ENCODE data around the gene IL17B.

Gene IL17B

GRCh38 chr5:149414405-149415065, 35.4 kb upstream of the IL17B start:
- no peak for DNase-seq

DNA sequence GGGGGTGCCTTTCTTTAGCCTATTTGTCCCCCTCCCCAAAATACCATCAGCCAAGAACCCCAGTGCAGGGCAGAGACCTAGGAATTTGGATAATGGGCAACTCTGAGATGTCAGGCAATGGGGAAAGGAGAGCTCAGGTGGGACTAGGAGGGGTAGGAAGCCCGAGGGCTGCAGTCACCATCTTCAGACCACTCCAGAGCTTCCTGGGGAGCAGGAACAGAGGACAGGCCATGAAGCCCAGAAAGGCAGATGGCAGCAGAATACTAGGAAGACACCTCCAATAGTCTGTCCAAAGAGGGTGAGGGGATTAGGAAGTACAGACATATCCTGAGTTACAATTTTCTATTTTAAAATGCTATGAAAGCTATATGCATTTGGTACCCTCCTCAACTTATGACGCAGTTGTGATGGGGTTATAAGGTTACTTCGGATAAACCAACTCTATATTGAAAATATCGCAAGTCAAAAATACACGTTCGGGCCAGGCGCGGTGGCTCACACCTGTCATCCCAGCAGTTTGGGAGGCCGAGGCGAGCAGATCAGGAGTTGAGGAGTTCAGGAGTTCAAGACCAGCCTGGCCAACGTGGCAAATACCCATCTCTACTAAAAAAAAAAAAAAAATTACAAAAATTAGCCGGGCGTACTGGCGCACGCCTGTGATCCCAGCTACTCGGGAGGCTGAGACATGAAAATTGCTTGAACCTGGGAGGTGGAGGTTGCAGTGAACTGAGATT, 34.6 kb upstream of the IL17B start:
- DNase-seq = no peak

GRCh38 chr5:149412783-149413476, 33.8 kb upstream of the IL17B start:
- no peak for DNase-seq

- DNase-seq = no peak
Observed at GRCh38 chr5:149411738-149412519, 32.8 kb upstream of the IL17B start.

DNA sequence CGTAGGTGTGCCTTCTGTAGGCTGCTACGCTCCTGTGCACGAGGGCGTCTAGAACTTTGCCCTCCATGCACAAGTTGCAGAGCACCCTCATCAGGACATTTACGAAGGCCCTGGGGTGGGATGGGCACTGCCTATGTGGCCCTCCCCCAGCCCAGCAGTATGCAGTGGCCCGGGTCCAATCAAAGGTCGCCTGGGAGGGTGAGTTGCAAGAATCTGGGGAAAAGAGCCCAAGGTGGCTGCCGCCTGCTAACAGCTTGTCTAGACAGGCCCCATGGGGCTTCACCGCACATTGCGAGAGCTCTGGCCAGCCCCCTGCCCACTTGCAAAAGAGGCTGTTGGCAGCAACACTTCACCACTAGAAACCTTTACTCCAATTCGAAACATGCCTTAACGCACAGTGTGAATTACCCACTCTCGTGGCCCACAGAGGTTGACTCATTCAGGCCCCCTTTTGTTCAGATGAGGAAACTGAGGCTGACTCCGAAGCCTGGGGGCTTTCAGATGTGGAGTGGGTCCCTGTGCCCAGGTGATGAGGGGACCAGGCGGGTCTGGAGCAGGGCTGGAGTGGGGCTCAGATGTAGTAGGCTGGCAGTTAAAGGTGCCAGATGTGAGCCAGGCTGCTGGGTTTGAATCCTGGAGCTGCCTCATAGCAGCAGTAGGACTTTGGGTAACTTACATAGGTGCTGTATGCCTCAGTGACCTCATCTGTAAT, 31.8 kb upstream of the IL17B start:
- DNase-seq = no peak

DNA sequence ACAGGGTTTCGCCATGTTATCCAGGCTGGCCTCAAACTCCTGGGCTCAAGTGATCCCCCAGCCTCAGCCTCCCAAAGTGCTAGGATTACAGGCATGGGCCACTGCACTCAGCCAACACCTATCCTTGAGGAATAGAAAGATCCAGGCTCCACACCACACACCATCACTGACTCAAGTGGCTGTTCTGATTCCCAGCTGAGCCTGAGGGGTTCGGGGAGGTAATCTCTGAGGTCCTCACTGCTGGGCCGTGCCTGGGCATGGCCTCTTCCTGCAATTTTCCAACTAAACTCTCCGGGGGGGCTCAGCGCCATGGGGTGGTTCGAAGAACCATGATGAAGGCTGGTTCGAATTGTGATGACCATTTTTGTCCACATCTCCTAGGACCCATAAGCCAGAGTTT, 31.0 kb upstream of the IL17B start:
- no peak for DNase-seq

DNA sequence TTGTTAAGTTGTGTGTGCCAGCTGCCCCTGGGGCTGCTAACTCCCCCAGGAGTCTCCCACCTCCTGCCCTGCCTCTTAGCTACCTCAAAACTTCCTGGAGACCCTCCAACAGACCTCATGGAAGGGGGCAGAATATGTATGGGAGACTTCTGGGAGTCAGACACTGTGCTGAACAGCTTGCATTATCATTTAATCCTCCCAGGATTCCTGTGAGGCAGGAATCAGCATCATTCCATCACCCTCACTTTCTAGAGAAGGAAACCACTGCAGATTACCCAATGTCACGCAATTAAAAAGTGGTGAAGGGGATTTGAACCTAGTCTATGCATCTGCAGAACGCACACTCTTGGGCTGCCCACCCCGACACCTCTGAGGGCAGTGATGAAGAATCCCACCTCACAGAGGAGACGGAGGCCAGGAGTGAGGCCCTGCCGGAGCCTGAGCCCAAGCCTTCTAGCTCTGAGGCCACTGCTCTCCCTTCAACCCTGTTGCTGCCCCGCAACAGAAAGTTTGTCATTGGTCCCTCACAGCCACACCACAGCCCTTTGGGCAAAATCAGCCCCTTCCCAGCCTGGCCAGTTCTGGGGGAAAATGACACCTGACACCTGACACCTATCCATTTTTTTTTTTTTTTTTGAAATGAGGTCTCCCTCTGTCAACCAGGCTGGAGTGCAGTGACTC, 30.3 kb upstream of the IL17B start:
- DNase-seq = no peak

DNA sequence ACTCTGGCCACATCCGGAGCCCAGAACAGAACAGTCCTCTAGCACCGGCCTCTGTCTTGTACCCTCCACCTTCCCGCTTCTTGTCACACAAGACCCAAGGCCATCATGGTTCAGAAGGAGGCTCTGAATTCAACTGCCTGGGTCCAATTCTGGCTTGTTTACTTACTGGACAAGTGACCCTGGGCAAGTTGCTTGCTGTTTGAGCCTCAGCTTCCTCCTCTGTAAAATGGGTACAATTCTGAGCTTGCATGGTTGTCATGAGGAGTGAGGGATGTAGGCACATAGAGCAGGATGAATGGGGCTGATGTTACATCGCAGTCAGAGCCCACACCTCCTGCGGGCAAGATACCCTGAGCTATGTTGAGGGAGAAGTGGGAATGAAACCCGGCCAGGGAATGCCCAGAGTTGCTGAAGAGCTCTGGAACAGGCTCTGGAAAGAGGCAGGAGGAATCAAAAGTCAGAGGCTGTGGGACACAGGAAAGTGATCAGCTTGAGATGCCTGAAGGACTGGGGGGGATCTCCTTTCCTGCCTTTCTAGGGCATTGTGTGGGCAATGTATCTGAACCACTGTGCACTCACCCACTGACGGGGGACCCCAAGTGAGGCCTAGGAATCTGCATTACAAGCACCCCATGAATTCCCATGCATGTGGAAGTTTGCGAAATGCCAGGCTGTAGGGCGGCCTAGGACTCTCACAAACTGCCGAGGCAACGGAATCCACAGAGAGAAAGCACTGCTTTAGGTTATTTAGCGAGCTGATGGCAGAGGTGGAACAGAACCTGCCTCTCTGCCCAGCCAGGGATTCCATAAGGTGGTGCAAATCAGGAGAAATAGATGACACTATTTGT, 29.4 kb upstream of the IL17B start:
- no peak for DNase-seq

DNA sequence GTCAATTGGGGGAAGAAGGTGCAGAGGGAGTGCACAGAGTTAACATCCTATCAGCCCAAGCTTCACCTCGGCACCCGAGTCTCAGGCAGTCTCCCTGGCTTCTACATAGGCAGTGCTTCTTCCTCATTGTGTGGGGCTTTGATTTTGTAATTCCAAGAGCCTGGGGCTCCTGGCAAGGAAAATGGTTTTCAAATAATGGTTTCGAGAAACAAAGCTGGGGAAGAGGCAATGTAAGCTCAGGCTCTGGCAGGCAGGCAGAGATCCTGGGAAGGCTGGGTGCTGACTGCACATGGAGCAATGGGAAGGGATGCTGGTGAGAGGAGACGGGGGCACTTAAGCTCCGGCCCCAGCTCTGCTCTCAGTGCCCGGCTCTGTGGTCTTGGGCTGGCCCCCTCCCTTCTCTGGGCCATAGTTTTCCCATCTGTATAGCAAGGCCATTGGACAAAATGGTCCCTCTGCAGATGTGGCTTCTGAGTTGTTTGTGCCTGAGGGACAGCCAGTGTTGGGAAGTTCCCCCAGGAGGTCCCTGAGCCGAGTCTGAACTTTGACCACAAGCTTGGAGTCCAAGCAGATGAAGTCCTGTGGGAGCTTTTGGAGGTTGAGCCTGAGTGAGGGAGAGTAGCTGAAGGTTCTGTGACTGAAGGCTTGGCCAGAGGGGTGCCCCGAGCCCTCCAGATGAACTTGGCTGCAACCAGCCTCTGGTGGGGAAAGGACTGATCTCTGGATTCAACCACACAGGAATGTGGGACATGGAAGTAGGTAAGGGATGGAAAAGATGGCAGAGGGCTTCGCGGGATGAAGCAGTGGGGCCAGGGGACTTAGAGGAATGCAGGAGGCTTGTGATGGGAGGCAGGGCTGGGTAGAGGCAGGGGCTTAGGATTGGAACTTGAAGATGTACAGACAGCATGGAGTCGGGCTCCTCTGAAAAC, 28.5 kb upstream of the IL17B start:
- DNase-seq = no peak

DNA sequence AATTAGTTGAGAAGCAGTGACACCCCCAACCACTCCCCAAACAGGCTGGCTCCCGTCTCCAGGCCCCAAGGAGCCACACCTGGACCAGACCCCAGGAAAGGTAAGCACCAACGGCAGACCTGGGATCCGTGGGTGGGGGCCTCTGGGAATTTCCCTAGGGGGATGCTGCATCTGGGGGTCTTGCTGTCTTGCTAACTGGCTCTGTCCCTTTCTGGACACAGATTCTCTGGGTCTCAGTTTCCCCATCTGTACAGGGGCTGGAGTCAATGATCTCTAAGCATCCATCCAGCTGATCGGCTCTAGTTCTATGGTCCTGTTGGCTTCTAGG, 27.9 kb upstream of the IL17B start:
- DNase-seq = no peak

GRCh38 chr5:149406203-149406978, 27.3 kb upstream of the IL17B start:
- no peak for DNase-seq

GRCh38 chr5:149405550-149406202, 26.6 kb upstream of the IL17B start:
- DNase-seq = no peak

DNA sequence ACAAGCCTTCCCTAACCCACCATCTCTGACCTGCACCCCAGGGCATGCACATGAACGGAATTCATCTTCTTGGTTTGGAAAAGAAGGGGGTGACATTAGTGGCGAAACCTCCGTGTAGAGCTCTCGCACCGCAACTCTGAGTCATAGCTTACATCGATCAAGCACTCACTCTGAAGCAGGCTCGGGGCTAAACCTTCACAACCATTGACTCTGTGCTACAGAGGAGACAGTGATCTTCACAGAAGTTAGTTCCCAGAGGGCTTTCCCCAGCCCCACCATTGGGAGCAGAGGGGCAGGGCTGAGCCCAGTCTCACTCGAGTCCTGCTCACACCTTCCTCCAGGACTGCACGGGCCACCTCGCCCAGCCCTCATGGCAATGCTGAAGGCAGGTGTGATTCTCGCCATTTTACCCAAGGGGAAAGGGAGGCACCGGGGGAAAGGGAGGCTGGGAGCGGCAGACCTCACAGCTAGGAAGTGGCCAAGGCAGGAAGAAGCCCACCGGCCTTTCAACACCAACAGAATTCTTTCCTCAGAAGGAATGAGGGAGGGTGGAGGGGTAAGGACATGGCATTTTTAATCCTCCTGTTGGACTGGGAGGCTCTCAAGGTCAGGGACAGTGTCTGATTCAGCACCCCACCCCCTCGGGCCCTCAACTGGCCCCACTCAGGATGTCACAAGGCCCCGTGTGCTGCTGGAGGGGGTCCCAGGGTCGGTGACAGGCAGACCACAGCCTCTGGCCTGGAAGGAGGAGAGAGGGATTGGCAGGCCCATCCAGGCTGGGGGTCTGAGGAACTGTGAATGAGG, 25.9 kb upstream of the IL17B start:
- DNase-seq = no peak

GRCh38 chr5:149403923-149404745, 25.0 kb upstream of the IL17B start:
- no peak for DNase-seq

DNA sequence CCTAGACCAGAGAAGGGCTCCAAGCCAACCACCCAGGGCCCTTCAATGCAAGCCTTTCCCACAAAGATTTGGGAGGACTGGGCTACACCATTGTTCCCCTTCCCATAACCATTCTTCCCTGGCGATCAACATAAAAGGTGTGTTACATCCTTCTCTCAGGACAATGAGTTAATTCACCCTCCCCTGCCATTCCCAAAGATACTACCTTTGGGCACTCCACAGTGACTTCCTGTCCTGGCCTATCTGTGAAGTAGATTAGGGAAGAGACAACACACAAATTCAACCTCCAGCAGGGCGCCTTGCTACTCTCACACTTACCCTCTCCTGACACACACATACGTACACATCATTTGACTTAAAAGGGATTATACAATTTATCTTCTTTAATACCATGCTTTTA, 23.2 kb upstream of the IL17B start:
- no peak for DNase-seq

GRCh38 chr5:149401051-149401450, 22.0 kb upstream of the IL17B start:
- no peak for DNase-seq

DNA sequence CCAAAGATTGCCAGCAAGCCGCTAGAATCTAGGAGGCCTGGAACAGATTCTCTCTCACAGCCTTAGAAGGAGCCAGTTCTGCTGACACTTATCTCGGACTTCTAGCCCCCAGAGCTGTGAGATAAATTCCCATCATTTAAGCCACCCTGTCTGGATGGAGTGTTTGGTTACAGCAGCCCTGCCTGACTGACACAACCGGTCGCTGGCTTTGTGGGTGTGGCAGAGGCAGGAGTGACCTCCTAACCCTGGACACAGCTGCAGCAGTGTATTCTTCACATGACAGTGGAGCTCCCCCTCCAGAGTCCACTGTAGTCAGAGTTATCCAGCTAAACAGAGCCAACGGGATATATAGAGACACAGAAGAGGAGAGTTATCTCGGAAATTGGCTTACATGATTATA, 21.2 kb upstream of the IL17B start:
- no peak for DNase-seq
